Mesendoderm (in vitro differentiated cells): ENCODE data around the gene PHETA1.
A peak's percentile ranks its signal among the peaks of the same experiment; 100 is the strongest.

Source experiments
- DNase-seq: peaks from one replicate; pipeline ENCODE4 v3.0.0; 2013
- H2AK5ac ChIP-seq: 2 replicates; pipeline ENCODE4 v1.6.1; 2013; ENCODE audit warnings: low read length, inconsistent platforms
- H2BK120ac ChIP-seq: 2 replicates; pipeline ENCODE4 v1.6.1; 2013; ENCODE audit warnings: low read depth, mild to moderate bottlenecking, low read length, moderate library complexity, mixed read lengths
- H2BK15ac ChIP-seq: replicated peaks from 2 replicates; pipeline ENCODE4 v1.6.1; 2013; ENCODE audit warnings: low read depth, mild to moderate bottlenecking, moderate library complexity
- H2BK5ac ChIP-seq: 2 replicates; pipeline ENCODE4 v1.6.1; 2013; ENCODE audit warnings: low read length, inconsistent platforms
- H3K18ac ChIP-seq: 2 replicates; pipeline ENCODE4 v1.6.1; 2013; ENCODE audit warnings: mild to moderate bottlenecking, low read length, mixed read lengths
- H3K23ac ChIP-seq: one replicate; pipeline ENCODE4 v1.6.1; 2013; ENCODE audit warnings: low read length
- H3K27ac ChIP-seq: 2 replicates; pipeline ENCODE4 v1.5.1; 2013; ENCODE audit warnings: low read depth, mild to moderate bottlenecking, inconsistent platforms, low read length, moderate library complexity
- H3K27me3 ChIP-seq: 2 replicates; pipeline ENCODE4 v1.6.1; 2013; ENCODE audit warnings: low read length, control low read depth, mild to moderate bottlenecking, inconsistent platforms; ENCODE audit not compliant: insufficient read depth, poor library complexity
- H3K36me3 ChIP-seq: 2 replicates; pipeline ENCODE4 v1.6.1; 2013; ENCODE audit warnings: low read length, inconsistent platforms; ENCODE audit not compliant: control insufficient read depth, insufficient read depth
- H3K4ac ChIP-seq: one replicate; pipeline ENCODE4 v1.6.1; 2013; ENCODE audit warnings: low read depth, mild to moderate bottlenecking, low read length, moderate library complexity
- H3K4me1 ChIP-seq: 2 replicates; pipeline ENCODE4 v1.6.1; 2013; ENCODE audit warnings: low read depth, low read length, inconsistent platforms; ENCODE audit not compliant: control insufficient read depth
- H3K4me2 ChIP-seq: 2 replicates; pipeline ENCODE4 v1.6.1; 2013; ENCODE audit warnings: low read length
- H3K4me3 ChIP-seq: 2 replicates; pipeline ENCODE4 v1.5.1; 2013; ENCODE audit warnings: mild to moderate bottlenecking, low read length
- H3K56ac ChIP-seq: one replicate; pipeline ENCODE4 v1.6.1; 2013; ENCODE audit warnings: low read length
- H3K79me1 ChIP-seq: 2 replicates; pipeline ENCODE4 v1.6.1; 2013; ENCODE audit warnings: low read length, inconsistent platforms
- H3K79me2 ChIP-seq: 2 replicates; pipeline ENCODE4 v1.6.1; 2013; ENCODE audit warnings: mild to moderate bottlenecking, low read length; ENCODE audit not compliant: control insufficient read depth, insufficient read depth
- H3K9ac ChIP-seq: 2 replicates; pipeline ENCODE4 v1.6.1; 2013; ENCODE audit warnings: low read length, inconsistent platforms
- H4K5ac ChIP-seq: one replicate; pipeline ENCODE4 v1.6.1; 2013; ENCODE audit warnings: low read length
- H4K8ac ChIP-seq: one replicate; pipeline ENCODE4 v1.6.1; 2013; ENCODE audit warnings: low read depth, mild to moderate bottlenecking, control low read depth, low read length, moderate library complexity
- WGBS: extraction: QIAGEN DNeasy Blood & Tissue Kit; methylation state at CpG from one replicate; pipeline ENCODE4 v1.1.7; 2013; ENCODE audit warnings: low lambda C conversion rate, missing lambda C conversion rate; ENCODE audit not compliant: insufficient coverage; ENCODE audit errors: extremely low coverage; 5-methylcytosine and 5-hydroxymethylcytosine counted together

The PHETA1 gene

DNA sequence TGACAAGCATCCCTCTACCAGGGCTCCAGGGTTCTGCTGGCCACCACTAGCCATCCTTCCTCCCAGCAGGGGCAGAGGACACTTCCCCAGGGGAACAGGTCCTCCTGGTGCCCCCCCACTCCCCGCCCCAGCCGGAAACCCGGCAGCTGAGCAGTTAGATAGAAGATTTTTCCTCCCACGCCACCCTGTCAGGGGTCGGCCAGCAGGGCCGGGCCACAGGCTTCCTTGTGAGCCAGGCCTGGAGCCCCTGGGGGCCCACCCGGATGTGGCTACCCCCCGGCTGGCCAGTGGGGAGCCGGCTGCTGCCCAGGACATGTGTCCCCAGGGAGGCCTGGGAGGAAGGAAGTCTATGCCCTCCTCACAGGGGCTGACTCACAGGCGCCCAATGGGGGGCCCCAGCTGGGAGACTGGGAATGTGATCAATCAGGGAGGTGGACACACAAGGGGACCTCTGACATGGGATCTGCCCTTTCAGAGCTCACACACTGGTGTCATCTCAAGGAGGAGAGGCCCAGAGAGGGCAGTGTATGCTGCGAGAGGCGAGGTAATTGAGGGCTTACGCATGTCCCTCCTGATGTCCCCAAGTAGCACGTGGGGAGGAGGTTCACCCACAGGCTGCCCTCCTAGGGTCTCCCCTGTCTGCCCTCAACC lies 41.0 kb upstream of the PHETA1 start:
- WGBS = no CpG with 5 or more reads among the region's 14 CpGs
- Histone ChIP-seq H3K36me3 (no peaks in the 10 kb centered on the region), H3K4me3 (no peak overlapping the region), H3K4ac (peak overlapping the region; percentile 57), H4K8ac (no peak overlapping the region), H2BK15ac (no peak overlapping the region), H2BK120ac (no peak overlapping the region), H3K56ac (peak overlapping the region; percentile 77), H3K79me1 (peaks cover 31% of the 10 kb centered on the region), H4K5ac (no peak overlapping the region), H3K4me2 (no peak overlapping the region), H2AK5ac (peak overlapping the region; percentile 71), H3K4me1 (peaks cover 41% of the 10 kb centered on the region), H3K79me2 (peaks cover 77% of the 10 kb centered on the region), H3K27me3 (no peaks in the 10 kb centered on the region), H2BK5ac (peak overlapping the region; percentile 75), H3K27ac (peak overlapping the region; percentile 89), H3K18ac (peak overlapping the region; percentile 60), H3K9ac (peak overlapping the region; percentile 41), H3K23ac (peak overlapping the region; percentile 48)
- peak; percentile 79 for DNase-seq

DNA sequence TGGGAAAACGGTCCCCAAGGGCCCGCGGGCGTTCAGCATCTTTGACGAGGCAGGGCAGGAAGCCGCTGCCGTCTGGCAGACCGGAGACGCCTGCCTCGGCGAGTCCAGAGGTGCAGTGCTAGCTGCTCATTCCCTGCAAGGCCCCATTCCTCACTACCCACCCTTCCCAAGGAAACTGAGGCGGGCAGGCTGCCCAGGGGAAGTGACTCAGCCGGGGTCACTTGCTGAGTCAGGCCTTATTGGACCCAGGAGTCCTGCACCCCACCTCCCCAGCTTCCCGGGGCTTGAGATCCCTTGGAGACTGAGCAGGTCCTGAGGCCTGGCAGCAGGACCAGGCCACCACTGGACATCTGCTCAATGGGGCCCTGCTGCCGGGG lies 40.5 kb upstream of the PHETA1 start:
- Histone ChIP-seq H3K36me3 (no peaks in the 10 kb centered on the region), H3K27ac (peak overlapping the region; percentile 89), H4K5ac (no peak overlapping the region), H2AK5ac (peak overlapping the region; percentile 27), H3K4me3 (no peak overlapping the region), H2BK15ac (no peak overlapping the region), H3K4me1 (peaks cover 43% of the 10 kb centered on the region), H3K9ac (peak overlapping the region; percentile 2), H3K18ac (peak overlapping the region; percentile 60), H3K79me1 (peaks cover 28% of the 10 kb centered on the region), H3K4me2 (no peak overlapping the region), H2BK120ac (no peak overlapping the region), H4K8ac (no peak overlapping the region), H2BK5ac (no peak overlapping the region), H3K23ac (no peak overlapping the region), H3K4ac (peak overlapping the region; percentile 57), H3K27me3 (no peaks in the 10 kb centered on the region), H3K56ac (peak overlapping the region; percentile 58), H3K79me2 (peaks cover 72% of the 10 kb centered on the region)
- DNase-seq = no peak
- no CpG with 5 or more reads among the region's 15 CpGs for WGBS

DNA sequence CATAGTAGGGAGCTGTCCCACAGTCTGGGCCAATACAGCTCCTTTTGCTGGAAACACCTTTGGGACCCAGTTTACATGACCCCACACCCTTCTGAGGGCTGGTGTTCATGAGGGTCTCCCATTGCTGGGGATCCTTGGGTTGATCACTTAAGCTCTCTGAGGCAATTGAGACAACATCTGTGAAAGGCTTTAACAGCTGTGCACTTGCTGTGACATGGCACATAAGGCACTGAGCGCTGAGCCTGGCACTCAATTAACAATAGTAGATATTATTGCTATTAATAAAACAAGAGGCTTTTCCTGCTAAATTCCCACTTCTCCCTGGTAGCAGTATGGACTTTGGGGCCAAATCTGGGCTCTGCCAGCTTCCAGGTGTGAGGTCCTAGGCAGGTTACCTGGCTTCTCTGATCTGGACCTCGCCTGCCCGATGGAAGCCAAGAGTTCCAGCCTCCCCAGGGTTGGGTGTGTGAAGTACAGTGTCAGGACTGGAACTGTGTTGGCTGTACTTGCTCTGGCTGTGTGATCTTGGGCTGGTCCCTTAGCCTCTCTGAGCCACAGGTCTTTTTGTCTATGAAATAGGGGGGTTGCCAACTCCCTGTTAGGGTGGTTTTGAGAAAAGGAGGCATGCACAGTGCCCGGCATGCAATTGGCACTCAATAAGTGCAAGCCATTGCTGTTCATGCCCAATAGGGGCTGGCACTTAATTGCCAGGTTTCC lies 39.9 kb upstream of the PHETA1 start:
- no peak overlapping the region for H3K4ac ChIP-seq
- peak overlapping the region; percentile 2 for H3K9ac ChIP-seq
- H3K79me2 ChIP-seq = peaks cover 67% of the 10 kb centered on the region
- peak overlapping the region; percentile 89 for H3K27ac ChIP-seq
- no peak overlapping the region for H2BK5ac ChIP-seq
- H2BK120ac ChIP-seq = no peak overlapping the region
- no peak overlapping the region for H3K23ac ChIP-seq
- peaks cover 41% of the 10 kb centered on the region for H3K4me1 ChIP-seq
- H3K36me3 ChIP-seq = no peaks in the 10 kb centered on the region
- WGBS = no CpG with 5 or more reads among the region's 4 CpGs
- no peak overlapping the region for H4K5ac ChIP-seq
- H3K79me1 ChIP-seq = peaks cover 26% of the 10 kb centered on the region
- H2AK5ac ChIP-seq = no peak overlapping the region
- no peak overlapping the region for H3K4me3 ChIP-seq
- DNase-seq = no peak
- H3K56ac ChIP-seq = peak overlapping the region; percentile 58
- H4K8ac ChIP-seq = no peak overlapping the region
- no peak overlapping the region for H2BK15ac ChIP-seq
- H3K27me3 ChIP-seq = no peaks in the 10 kb centered on the region
- no peak overlapping the region for H3K18ac ChIP-seq
- H3K4me2 ChIP-seq = no peak overlapping the region

DNA sequence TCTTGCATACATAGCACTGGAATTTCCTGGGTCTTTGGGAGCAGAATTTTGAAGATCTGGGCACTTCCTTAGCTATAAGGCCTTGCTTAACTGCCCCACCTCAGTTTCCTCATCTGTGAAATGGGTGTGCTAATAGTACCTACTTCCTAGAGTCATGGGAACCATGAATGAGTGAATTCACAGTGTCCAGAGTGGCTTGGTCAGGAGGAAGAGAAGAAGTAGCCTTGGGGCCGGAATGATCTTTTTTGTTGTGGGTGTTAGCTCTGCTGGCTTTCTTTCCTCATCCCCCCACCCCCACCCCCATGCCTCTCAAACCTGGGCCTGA lies 39.2 kb upstream of the PHETA1 start:
- peaks cover 22% of the 10 kb centered on the region for H3K79me1 ChIP-seq
- no peak overlapping the region for H3K27ac ChIP-seq
- no peak overlapping the region for H2AK5ac ChIP-seq
- H3K4ac ChIP-seq = no peak overlapping the region
- H2BK15ac ChIP-seq = no peak overlapping the region
- peaks cover 34% of the 10 kb centered on the region for H3K4me1 ChIP-seq
- H3K27me3 ChIP-seq = no peaks in the 10 kb centered on the region
- DNase-seq = no peak
- no peak overlapping the region for H2BK5ac ChIP-seq
- WGBS = no CpG with 5 or more reads among the region's 1 CpG
- no peak overlapping the region for H3K56ac ChIP-seq
- peaks cover 59% of the 10 kb centered on the region for H3K79me2 ChIP-seq
- no peak overlapping the region for H2BK120ac ChIP-seq
- no peak overlapping the region for H3K4me3 ChIP-seq
- H3K9ac ChIP-seq = no peak overlapping the region
- H3K23ac ChIP-seq = no peak overlapping the region
- no peak overlapping the region for H3K18ac ChIP-seq
- H4K5ac ChIP-seq = no peak overlapping the region
- no peak overlapping the region for H4K8ac ChIP-seq
- no peaks in the 10 kb centered on the region for H3K36me3 ChIP-seq
- no peak overlapping the region for H3K4me2 ChIP-seq

DNA sequence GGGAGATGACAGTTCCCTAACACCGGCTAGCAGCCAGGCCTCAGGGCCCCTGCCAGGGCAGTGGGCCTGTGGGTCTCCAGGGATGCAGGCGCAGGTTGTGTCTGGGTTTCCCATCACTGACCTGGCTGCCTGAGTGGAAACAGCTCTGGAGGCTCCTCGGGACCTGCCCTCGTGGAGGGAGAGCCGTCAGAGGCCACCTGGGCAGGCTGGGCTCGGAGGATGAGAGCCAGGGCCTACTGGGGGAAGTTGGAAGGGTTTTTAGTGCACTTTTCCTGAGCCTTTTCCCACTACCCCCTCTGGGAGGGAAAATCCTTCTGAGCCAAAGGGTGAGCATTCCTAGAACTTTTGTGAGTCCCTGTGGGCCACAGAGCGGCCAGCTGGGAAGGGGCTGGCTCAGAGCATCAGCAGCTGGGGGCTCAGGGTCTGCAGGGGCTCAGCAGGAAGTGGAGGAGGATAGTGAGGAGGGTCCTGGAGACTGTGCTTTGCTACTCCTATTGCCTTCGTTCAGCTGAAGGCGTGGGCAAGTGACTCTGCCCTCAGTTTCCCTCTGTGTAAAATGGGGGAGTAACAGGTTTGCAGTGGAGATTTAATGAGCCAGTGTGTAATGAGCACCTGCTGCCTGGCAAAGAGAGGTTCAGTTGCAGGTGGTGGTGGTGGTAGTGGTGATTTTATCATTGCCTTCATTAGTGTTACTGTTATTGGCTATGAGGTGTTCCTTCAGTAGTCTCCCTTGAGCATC lies 38.7 kb upstream of the PHETA1 start:
- Histone ChIP-seq H3K79me1 (peaks cover 18% of the 10 kb centered on the region), H3K4me1 (peaks cover 31% of the 10 kb centered on the region), H2BK15ac (no peak overlapping the region), H3K56ac (peak overlapping the region; percentile 91), H2BK5ac (no peak overlapping the region), H3K27me3 (no peaks in the 10 kb centered on the region), H2BK120ac (no peak overlapping the region), H2AK5ac (peak overlapping the region; percentile 5), H4K8ac (no peak overlapping the region), H3K4me2 (peak overlapping the region; percentile 76), H3K4me3 (peak overlapping the region; percentile 62), H3K9ac (peak overlapping the region; percentile 93), H3K79me2 (peaks cover 54% of the 10 kb centered on the region), H3K4ac (no peak overlapping the region), H4K5ac (no peak overlapping the region), H3K36me3 (no peaks in the 10 kb centered on the region), H3K23ac (peak overlapping the region; percentile 73), H3K27ac (peak overlapping the region; percentile 20), H3K18ac (peak overlapping the region; percentile 77)
- WGBS = no CpG with 5 or more reads among the region's 9 CpGs
- no peak for DNase-seq
